Femur (tissue), 1 donor: ENCODE data around the gene CAMTA1.

Experiments
- DNase-seq: peaks from one replicate; pipeline ENCODE4 v3.0.0-alpha.2; 2017

The CAMTA1 gene

DNA sequence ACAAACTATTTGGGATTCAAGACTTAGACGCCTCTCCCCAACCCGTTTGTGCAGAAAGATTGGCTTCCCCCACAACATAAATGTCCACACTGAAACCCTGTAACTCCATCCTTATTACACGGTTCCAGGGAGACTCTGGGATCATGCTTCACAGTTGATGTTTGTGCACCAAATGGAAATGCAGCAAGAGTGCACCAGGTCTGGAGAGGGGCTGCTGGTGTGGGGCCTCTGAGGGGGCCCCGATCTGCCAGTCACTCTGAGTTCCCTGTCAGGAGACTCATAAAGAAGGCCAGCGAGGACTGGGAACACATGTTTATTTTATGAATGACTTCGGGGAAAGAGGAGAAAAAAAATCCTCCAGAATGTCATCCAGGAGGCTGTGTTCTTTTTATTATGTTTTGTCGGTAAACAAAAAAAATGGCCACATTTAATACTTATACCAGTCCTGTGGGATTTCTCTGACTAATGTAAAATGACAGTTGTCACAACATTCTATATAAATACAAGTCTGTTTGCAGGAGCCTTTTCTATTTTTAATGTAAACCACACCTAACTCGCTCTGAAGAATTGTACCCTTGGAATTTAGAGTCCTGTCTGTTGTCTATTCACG is 546.8 kb downstream of the CAMTA1 start:
- no peak for DNase-seq

DNA sequence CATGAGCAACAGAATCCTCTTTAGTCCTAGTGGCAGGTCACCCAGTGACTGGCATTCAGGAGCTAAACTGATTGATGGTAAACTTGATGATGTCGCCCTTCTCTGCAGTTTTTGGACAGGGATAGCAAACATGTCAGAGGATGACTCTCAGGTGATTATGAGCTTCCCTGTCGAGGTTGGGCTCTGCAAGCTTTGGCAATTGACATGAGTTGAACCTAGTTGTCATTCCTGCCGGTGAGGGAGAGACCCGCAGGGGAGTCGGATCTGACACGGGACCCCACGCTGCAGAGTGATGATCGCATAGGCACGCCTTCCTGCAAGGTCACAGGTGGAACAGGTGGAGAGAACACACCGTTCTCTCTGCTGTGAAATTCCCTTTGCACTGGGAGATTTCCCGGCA is 547.8 kb downstream of the CAMTA1 start:
- DNase-seq, result no peak

DNA sequence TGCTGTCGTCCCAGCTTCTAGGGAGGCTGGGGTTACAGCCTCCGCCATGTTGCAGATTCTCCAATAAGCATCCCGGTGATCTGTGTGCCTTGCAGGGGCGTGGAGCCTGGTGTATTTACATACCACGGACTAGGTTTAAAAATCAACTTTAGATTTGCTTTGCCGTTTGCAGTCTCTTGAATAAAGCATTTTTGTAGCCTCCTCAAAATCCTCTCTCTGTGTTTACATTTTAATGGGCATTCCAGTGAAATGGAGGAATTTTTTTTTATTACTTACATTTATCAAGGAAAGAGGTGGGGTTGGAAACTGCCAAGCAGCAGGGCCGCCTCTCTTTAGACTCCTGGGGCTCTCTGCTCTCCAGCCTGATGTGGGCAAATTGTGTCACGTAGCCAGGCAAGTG is 548.4 kb downstream of the CAMTA1 start:
- DNase-seq, result no peak

GRCh38 chr1:7334475-7335035 is 549.3 kb downstream of the CAMTA1 start:
- no peak for DNase-seq

DNA sequence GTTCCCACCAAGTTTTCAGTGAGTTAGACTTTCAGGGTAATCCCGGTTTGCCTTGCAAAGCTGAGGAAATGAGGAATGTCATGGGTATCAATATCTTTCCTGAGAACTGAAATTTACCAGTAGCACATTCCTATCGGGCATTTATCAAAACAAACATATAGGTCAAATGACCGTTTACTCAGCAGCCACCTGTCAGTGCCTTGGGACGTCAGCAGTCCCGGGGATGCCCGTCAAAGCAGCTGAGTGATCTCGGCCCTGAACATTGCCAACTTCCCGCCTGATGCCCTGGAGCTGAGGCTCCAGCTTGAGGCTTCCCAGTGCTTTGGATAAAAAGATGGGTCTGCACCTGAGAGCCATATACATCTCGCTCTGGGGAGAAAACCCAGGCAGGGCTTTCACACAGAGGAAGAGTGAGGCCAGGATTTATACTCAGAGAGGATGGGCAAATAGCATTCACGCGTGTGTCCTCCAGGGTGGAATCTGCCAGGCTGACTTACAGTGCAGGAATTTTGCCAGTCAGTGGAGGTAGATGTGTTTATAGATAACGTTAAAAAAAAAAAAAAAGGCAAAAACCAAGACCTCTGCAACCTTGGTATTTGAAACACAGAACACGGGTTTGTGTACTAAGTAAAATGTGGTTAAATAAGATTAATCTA is 550.1 kb downstream of the CAMTA1 start:
- DNase-seq, result no peak

- no peak for DNase-seq
Observed at GRCh38 chr1:7338439-7338838, 553.2 kb downstream of the CAMTA1 start.

- no peak for DNase-seq
Observed at GRCh38 chr1:7339014-7339413, 553.8 kb downstream of the CAMTA1 start.

GRCh38 chr1:7339953-7340352 is 554.7 kb downstream of the CAMTA1 start:
- DNase-seq, result no peak

DNA sequence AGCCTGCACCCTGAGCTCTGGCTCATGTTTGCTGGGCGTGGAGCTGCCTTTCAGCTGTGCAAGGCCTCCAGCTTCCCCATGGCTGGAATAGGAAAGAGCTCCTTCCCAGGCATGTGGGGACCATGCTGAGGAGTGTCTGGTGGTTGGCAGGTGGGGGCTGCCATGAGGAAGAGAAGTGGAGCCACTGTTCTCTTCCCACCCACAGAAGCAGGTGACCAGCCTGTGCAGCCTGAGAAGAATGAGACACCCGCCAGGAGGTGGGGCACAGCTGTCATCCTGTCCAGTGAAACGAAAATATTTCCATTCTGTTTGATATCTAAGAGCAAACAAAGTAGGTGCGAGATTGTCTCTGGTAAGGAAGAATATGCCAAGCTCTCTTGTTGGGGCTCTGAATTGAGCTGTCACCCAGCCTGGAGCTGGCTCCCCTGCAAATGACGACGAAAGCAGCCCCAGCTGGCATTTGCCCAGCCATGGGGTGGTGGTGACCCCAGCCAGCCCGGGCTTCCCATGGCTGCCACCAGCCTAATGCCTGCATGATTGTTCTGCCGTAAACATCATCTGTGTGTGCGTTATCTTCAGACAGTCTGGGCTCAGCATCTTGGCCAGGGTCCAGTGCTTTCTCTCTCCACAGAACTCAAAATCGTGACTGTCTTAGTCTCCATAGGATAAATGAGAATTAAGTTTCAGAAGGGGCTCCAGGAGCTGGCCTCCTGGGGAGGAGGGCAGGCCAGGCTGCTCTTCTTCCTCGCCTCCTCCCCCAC is 556.1 kb downstream of the CAMTA1 start:
- no peak for DNase-seq

DNA sequence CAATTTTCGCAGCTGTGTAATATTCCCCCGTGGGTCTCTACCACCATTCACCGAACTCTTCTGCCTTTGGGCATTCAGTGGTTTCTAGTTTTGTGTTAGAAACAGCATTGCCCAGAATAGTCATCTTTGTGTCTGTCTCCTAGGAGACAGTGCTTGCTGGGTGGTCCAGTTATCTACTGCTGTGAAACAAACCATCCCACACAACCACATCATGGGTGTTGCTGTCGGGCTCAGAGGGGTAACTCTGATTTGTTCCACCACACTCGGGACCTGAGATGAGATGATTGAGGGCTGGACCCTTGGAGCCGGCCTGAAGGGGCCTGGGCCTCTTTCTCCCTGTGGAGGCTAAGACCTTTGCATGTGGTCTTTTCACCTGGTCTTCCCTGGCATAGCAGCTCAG is 558.6 kb downstream of the CAMTA1 start:
- DNase-seq, result no peak

GRCh38 chr1:7344299-7344698 is 559.0 kb downstream of the CAMTA1 start:
- no peak for DNase-seq

DNA sequence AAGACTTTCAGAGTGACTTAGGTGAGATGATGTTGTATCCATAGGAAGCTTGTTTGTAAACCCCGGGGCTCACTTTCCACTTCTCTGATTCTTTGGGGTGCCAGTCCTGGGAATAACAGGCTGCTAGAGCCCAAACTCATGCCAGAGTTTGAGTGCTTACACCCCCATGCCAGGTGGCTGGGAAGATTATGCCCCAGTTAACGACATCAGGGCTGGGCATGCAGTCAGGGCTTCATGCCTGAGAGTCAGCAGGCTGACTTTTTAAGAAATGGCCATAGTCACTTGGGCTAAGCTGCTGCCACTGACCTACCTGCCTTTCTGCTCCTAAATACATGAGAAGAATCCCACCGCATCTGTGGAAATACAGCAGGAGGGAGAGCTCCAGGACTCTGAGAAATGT is 560.3 kb downstream of the CAMTA1 start:
- DNase-seq, result no peak

DNA sequence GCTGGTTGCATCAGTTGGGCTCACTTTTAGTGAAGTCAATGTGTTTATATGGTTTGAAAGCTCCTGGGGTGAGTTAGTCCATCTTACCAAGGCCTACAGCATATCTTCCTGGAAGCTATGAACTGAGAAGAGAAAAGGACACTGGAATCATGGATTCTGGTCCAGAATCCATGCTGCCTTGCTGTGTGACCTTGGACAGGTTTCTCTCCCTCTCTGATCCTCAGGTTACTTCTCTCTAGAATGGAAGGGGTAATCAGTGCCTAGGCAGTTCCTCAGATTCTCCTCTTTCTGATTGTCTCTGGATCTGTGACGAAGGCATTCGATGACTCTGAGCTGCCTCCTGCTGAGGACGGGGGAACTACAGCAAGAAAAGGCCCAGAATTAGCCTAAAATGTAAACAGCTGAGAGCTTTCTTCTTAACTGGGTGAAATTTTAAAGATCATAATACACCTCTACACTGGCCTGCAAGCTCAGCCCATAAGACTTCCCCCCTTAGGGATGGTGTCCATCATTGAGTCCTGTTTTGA is 560.9 kb downstream of the CAMTA1 start:
- DNase-seq, result no peak

- DNase-seq, result no peak
Observed at GRCh38 chr1:7346600-7347570, 561.6 kb downstream of the CAMTA1 start.

DNA sequence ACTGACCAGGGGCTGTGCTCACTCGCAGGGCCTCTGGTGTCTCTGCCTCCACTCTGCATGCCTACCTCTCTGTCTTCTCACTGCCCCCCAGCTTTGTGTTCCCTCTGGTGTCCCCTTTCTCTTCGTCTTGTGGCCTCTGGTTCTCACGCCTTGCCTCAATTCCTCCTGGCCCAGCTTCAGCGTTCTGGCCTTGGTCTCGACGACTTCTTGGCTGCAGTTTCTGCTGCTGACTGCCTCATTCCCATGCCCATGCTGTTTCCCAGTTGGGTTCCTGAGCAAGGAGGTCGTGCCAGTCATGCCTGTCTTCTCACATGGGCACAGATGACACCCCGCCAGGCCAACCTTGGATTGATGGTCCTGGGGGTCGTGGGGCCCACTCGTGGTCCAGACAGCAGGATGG is 562.8 kb downstream of the CAMTA1 start:
- DNase-seq, result no peak

DNA sequence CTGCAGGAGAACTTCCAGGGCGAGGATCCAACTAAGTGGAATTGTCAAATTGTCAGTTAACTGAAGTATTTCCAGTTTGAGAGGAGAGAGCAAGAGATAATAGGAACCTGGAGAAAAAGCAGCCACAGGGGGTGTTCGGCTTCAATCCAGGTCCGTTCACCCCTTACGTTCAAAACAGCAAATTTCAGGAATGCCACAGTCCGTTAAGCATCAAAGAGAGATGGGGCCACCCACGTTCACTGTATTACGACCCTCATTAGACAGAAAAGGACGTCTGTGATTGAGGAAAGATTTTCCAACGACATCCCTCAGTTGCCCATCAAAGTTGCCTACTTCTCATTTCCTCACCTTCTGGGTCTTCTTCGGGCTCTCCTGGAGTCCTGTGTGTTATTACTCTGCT is 563.3 kb downstream of the CAMTA1 start:
- DNase-seq, result no peak

GRCh38 chr1:7350804-7351203 is 565.5 kb downstream of the CAMTA1 start:
- DNase-seq, result no peak

DNA sequence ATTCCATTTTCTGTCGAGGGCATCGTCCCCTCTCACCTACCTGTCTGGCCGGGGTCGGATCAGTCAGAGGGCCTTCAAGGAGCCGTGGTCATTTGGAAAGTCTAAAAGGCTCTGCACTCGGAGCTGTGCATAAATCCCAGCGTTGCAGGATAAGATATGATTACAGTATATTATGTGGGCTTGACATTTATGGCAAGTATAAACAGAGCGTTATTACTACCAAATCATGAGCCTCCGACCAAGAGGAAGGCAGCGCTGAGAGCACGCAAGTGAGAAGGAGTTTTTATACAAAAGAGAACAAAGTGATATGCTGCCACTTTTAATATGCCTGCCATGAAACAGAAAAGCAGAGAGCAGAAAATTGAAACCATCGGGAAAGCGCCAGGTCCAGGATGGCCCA is 566.4 kb downstream of the CAMTA1 start:
- DNase-seq, result no peak

- DNase-seq, result no peak
Observed at GRCh38 chr1:7352364-7352763, 567.1 kb downstream of the CAMTA1 start.

- no peak for DNase-seq
Observed at GRCh38 chr1:7352974-7353373, 567.7 kb downstream of the CAMTA1 start.

GRCh38 chr1:7355646-7356045 is 570.4 kb downstream of the CAMTA1 start:
- DNase-seq, result no peak

DNA sequence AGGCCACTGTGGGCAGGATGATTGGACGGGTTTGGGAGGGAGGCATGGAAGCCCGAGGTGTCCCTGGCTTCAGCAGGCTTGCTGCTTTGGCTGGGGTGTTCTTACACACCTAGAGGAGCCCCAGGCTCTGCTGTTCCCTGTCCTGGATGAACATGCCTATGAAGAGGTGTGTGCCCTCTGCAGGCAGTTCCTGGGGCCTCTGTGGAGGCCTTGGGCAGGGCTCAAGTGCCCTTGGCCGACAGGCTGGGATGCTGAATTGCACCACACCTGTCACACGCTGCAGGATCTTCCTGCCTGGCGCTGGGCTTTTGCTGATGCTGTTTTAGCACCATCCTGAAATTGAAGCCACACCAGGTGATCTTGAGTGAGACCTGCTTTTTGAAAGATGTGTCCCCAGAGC is 570.8 kb downstream of the CAMTA1 start:
- DNase-seq, result no peak

DNA sequence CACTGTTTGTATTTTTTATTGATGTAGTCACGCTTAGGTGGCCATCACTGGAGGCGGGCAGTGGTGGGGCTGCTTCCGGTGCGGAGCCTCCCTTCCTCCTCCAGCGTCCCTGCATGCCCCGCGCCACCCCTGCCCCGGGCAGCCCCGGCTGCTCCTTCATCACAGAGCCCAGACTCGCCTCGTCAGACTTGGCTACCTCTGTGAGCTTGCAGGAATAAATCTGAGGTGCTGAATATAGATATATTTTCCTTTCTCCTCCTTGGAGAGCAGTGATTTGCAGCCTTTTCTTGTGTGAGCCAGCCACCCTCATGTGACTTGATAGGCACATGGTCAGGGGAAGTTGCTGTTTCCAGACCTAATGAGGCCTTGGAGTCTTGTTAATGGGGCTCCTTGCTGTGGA is 573.2 kb downstream of the CAMTA1 start:
- no peak for DNase-seq
